ENCODE data around the gene MYBBP1A.

MYBBP1A gene

GRCh38 chr17:4562015-4562969 is 7.1 kb upstream of the MYBBP1A start:
- DNase-seq (ENCODE audit: low read depth in 1 of 2, low spot score in 1 of 2): no peak
- Histone ChIP-seq H3K27ac (replicated peaks) (no peak overlapping the region), H3K4me3 (replicated peaks; ENCODE audit: insufficient read depth, low read length) (no peak overlapping the region), H3K27me3 (ENCODE audit: insufficient read depth, poor library complexity, severe bottlenecking) (no peaks in the 10 kb centered on the region)
- TF ChIP-seq GABPA (IDR thresholded peaks at IDR 0.05; ENCODE audit: low read depth) (no peak), POLR2AphosphoS5 (IDR thresholded peaks at IDR 0.05; ENCODE audit: low read depth) (no peak), SPI1 (IDR thresholded peaks at IDR 0.05; ENCODE audit: borderline replicate concordance, low read depth) (no peak), REST (IDR thresholded peaks at IDR 0.05; ENCODE audit: insufficient replicate concordance, low read depth) (no peak), CTCF (IDR thresholded peaks at IDR 0.05; ENCODE audit: insufficient read depth, low read length) (no peak)

- DNase-seq (ENCODE audit: low read depth in 1 of 2, low spot score in 1 of 2): no peak
Measured at GRCh38 chr17:4560837-4561256, 5.7 kb upstream of the MYBBP1A start.

More at GRCh38 chr17:4560837-4561256, 5.7 kb upstream of the MYBBP1A start:
- no peak overlapping the region for H3K4me3 ChIP-seq (replicated peaks; ENCODE audit: insufficient read depth, low read length)
- no peaks in the 10 kb centered on the region for H3K27me3 ChIP-seq (ENCODE audit: insufficient read depth, poor library complexity, severe bottlenecking)
- H3K27ac ChIP-seq (replicated peaks): no peak overlapping the region
- TF ChIP-seq GABPA (IDR thresholded peaks at IDR 0.05; ENCODE audit: low read depth) (no peak), REST (IDR thresholded peaks at IDR 0.05; ENCODE audit: insufficient replicate concordance, low read depth) (no peak), POLR2AphosphoS5 (IDR thresholded peaks at IDR 0.05; ENCODE audit: low read depth) (no peak), SPI1 (IDR thresholded peaks at IDR 0.05; ENCODE audit: borderline replicate concordance, low read depth) (no peak), CTCF (IDR thresholded peaks at IDR 0.05; ENCODE audit: insufficient read depth, low read length) (no peak)
